Breast epithelium (tissue), 4 donors: ENCODE results near the gene KCNK10. TPM values are rescaled to one million over a fixed set of nuclear protein-coding genes. Genes with fewer than 3 reads are reported as not detected.

Experiments
- DNase-seq, 2 donors: peaks; one replicate each; pipeline ENCODE4 v3.0.0-alpha.2; 2019; ENCODE audit warnings: low spot score in 2 of 2
- H3K27ac ChIP-seq, 2 donors: fragments of 200-600 bp; sonication (generic) in 1 of 2; one replicate each; pipeline ENCODE4 v1.5.1; 2016 to 2019; ENCODE audit warnings: mild to moderate bottlenecking in 1 of 2
- H3K27me3 ChIP-seq, 2 donors: fragments of 200-600 bp; sonication (generic) in 1 of 2; one replicate each; pipeline versions ENCODE4 v1.5.1 to v1.6.0; 2017 to 2019; ENCODE audit warnings: control low read depth in 1 of 2, mild to moderate bottlenecking in 1 of 2
- H3K36me3 ChIP-seq: fragments of 200-600 bp; one replicate; pipeline ENCODE4 v1.5.1; 2019
- H3K4me1 ChIP-seq, 2 donors: fragments of 200-600 bp; sonication (generic); one replicate each; pipeline ENCODE4 v1.5.1; 2016 to 2019; ENCODE audit warnings: control low read depth in 1 of 2
- H3K4me3 ChIP-seq, 3 donors: fragments of 200-600 bp; sonication (generic); 1 replicate in 2 of 3; 2 replicates in 1 of 3; pipeline ENCODE4 v1.5.1; 2016 to 2019; ENCODE audit warnings: mild to moderate bottlenecking in 3 of 3, moderate library complexity in 2 of 3
- H3K9me3 ChIP-seq, 2 donors: fragments of 200-600 bp; sonication (generic) in 1 of 2; one replicate each; pipeline ENCODE4 v1.5.1; 2016 to 2019; ENCODE audit warnings: control low read depth in 1 of 2
- POLR2A ChIP-seq: fragments of 450-650 bp; IDR thresholded peaks from one replicate; pipeline ENCODE4 v1.6.1; 2016; ENCODE audit warnings: antibody characterized with exemption, mild to moderate bottlenecking, moderate library complexity
- POLR2AphosphoS5 ChIP-seq, 3 donors: sonication (generic); formaldehyde crosslinking; IDR thresholded peaks; one replicate each; pipeline ENCODE4 v1.6.1; 2017; ENCODE audit warnings: antibody characterized with exemption in 3 of 3
- intact Hi-C: fragments of 100-400 bp; cut with DNase I; formaldehyde crosslinking; loops from one replicate; pipeline ENCODE4 v1.15.1; 2023; ENCODE audit warnings: low total_unique reads
- total RNA-seq, 3 donors: library from RNA; depleted of rRNA; stranded (reverse); fragments of >200 nt; gene quantifications; one replicate each; pipeline ENCODE4 v1.1.0, GENCODE V29; 2016
- TF ChIP-seq, protein P1 (sequence below), 3 donors: fragments of 450-650 bp; IDR thresholded peaks; one replicate each; pipeline ENCODE4 v1.5.1; 2016 to 2017; ENCODE audit warnings: antibody characterized with exemption in 3 of 3, mild to moderate bottlenecking in 3 of 3, moderate library complexity in 3 of 3

The KCNK10 gene
- total RNA-seq, 3 donors from 2014 or later: 0.33 TPM; not detected in 2

GRCh38 chr14:88325883-88326282 is 2.8 kb upstream of the KCNK10 start:
- H3K4me3 ChIP-seq: no peak overlapping the region
- peaks cover 4 to 5% of the 10 kb centered on the region in 2 donors for H3K4me1 ChIP-seq
- H3K27ac ChIP-seq: no peak overlapping the region
- H3K36me3 ChIP-seq: no peaks in the 10 kb centered on the region
- H3K9me3 ChIP-seq: peaks cover 0 to 5% of the 10 kb centered on the region in 2 donors
- TF ChIP-seq POLR2A (no peak), POLR2AphosphoS5 (IDR thresholded peaks at IDR 0.05) (no peak)
- TF ChIP-seq, protein P1, sequence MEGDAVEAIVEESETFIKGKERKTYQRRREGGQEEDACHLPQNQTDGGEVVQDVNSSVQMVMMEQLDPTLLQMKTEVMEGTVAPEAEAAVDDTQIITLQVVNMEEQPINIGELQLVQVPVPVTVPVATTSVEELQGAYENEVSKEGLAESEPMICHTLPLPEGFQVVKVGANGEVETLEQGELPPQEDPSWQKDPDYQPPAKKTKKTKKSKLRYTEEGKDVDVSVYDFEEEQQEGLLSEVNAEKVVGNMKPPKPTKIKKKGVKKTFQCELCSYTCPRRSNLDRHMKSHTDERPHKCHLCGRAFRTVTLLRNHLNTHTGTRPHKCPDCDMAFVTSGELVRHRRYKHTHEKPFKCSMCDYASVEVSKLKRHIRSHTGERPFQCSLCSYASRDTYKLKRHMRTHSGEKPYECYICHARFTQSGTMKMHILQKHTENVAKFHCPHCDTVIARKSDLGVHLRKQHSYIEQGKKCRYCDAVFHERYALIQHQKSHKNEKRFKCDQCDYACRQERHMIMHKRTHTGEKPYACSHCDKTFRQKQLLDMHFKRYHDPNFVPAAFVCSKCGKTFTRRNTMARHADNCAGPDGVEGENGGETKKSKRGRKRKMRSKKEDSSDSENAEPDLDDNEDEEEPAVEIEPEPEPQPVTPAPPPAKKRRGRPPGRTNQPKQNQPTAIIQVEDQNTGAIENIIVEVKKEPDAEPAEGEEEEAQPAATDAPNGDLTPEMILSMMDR (IDR thresholded peaks at IDR 0.05): no peak
- H3K27me3 ChIP-seq: peaks cover 0 to 71% of the 10 kb centered on the region in 2 donors
- intact Hi-C loops: no loop called here
- no peak for DNase-seq

DNA sequence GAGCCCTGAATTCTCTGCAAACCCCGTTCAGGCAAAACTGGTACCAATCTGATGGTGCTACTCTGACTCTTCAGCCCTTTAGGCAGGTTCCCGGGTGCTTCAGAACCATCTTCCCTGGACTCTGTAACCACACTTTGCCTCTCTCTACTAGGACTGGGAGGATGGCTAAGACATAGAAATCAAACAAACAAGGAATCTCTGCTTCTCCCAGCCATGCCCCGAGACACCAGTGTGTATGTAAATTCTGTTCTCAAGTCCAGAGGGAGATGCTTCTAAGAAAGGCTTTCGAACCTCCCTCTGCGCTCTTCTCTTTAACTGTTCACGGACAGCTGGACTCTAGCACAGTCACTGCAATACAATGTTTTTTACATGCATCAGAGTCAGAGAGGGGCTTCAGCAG is 1.9 kb upstream of the KCNK10 start:
- Histone ChIP-seq H3K36me3 (no peaks in the 10 kb centered on the region), H3K27me3 (peaks cover 0 to 76% of the 10 kb centered on the region in 2 donors), H3K27ac (no peak overlapping the region), H3K4me3 (no peak overlapping the region), H3K9me3 (peaks cover 0 to 5% of the 10 kb centered on the region in 2 donors), H3K4me1 (peaks cover 4 to 5% of the 10 kb centered on the region in 2 donors)
- no peak for DNase-seq
- no peak for TF ChIP-seq POLR2AphosphoS5 (IDR thresholded peaks at IDR 0.05)
- TF ChIP-seq POLR2A: no peak
- TF ChIP-seq, protein P1 (IDR thresholded peaks at IDR 0.05): no peak
- intact Hi-C loops: no loop called here

GRCh38 chr14:88324491-88324890 is 1.4 kb upstream of the KCNK10 start:
- no peak overlapping the region for H3K27ac ChIP-seq

GRCh38 chr14:88323523-88324199 is 592 bp upstream of the KCNK10 start:
- H3K4me3 ChIP-seq: peak overlapping the region; percentile 15 to 59 (median 38)
- peaks cover 0 to 74% of the 10 kb centered on the region in 2 donors for H3K27me3 ChIP-seq
- no peaks in the 10 kb centered on the region for H3K36me3 ChIP-seq
- H3K4me1 ChIP-seq: peaks cover 4 to 5% of the 10 kb centered on the region in 2 donors
- no peak overlapping the region for H3K27ac ChIP-seq
- H3K9me3 ChIP-seq: peaks cover 0 to 5% of the 10 kb centered on the region in 2 donors
- no peak for DNase-seq
- intact Hi-C loops: no loop called here
- TF ChIP-seq POLR2AphosphoS5 (IDR thresholded peaks at IDR 0.05): no peak
- TF ChIP-seq, protein P1 (IDR thresholded peaks at IDR 0.05): no peak
- no peak for TF ChIP-seq POLR2A

More at GRCh38 chr14:88324491-88324890, 1.4 kb upstream of the KCNK10 start:
- peaks cover 0 to 5% of the 10 kb centered on the region in 2 donors for H3K9me3 ChIP-seq
- no peaks in the 10 kb centered on the region for H3K36me3 ChIP-seq
- no peak for DNase-seq
- H3K4me1 ChIP-seq: peaks cover 4 to 5% of the 10 kb centered on the region in 2 donors
- intact Hi-C loops: no loop called here
- H3K4me3 ChIP-seq: no peak overlapping the region
- peaks cover 0 to 76% of the 10 kb centered on the region in 2 donors for H3K27me3 ChIP-seq
- TF ChIP-seq, protein P1 (IDR thresholded peaks at IDR 0.05): no peak
- TF ChIP-seq POLR2A: no peak
- no peak for TF ChIP-seq POLR2AphosphoS5 (IDR thresholded peaks at IDR 0.05)

DNA sequence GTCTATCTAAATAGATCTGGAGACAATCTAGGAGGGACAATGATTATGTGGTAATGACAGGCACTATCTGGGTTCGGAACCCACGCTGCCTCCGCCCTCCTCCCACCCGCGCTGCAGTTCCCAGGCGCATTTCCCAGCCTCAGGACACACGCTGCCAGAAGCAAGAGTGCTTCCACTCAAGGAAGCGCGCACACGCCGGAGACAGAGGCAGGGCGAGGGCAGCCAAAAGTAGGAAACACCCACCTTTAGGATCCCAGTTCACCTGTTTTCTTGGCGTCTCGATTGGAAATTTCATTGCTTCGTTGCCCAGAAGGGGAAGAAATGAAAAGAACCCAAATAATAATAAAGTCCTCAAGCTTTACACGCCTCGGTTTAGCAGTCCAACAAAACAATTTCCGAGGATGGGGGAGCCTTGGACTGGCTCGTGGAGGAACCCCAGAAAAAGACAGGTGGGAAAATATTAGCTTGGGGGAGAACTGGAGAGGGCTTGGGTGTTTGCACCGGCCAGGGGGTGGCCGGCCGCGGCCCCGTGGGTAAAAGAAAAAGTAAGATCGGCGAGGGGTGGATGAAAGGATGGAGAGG is 474 bp downstream of the KCNK10 start:
- Histone ChIP-seq H3K4me1 (peaks cover 4 to 5% of the 10 kb centered on the region in 2 donors), H3K9me3 (no peaks in the 10 kb centered on the region), H3K4me3 (peak overlapping the region in 2 of 3 donors; percentile 38 to 59), H3K36me3 (no peaks in the 10 kb centered on the region), H3K27me3 (peaks cover 0 to 79% of the 10 kb centered on the region in 2 donors), H3K27ac (no peak overlapping the region)
- no peak for DNase-seq
- intact Hi-C loops: no loop called here
- TF ChIP-seq, protein P1 (IDR thresholded peaks at IDR 0.05): no peak
- TF ChIP-seq POLR2AphosphoS5 (IDR thresholded peaks at IDR 0.05) (no peak), POLR2A (no peak)
